PC-9 (cell line): ENCODE results near the gene CAPNS1.

ENCODE experiments used
- CTCF ChIP-seq: fragments of 200-600 bp; sonication (generic); conservative IDR thresholded peaks from 2 replicates; pipeline ENCODE4 v1.6.1; 2017; ENCODE audit warnings: mixed run types, antibody characterized with exemption, mild to moderate bottlenecking, moderate library complexity
- EZH2 ChIP-seq: fragments of 200-600 bp; sonication (generic); IDR thresholded peaks from 2 replicates; pipeline ENCODE4 v1.8.0; 2017; ENCODE audit warnings: antibody characterized with exemption, low read depth

GRCh38 chr19:36139120-36139472 is 770 bp upstream of the CAPNS1 start:
- TF ChIP-seq CTCF (no peak), EZH2 (no peak)
